Measurements from ENCODE around the gene YPEL4. TPM values are rescaled to one million over a fixed set of nuclear protein-coding genes. Genes with fewer than 3 reads are reported as not detected.

Gene YPEL4
- polyA plus RNA-seq, 1 of the 3 experiments (the other 2 are of a cell fraction): 2.3 TPM

DNA sequence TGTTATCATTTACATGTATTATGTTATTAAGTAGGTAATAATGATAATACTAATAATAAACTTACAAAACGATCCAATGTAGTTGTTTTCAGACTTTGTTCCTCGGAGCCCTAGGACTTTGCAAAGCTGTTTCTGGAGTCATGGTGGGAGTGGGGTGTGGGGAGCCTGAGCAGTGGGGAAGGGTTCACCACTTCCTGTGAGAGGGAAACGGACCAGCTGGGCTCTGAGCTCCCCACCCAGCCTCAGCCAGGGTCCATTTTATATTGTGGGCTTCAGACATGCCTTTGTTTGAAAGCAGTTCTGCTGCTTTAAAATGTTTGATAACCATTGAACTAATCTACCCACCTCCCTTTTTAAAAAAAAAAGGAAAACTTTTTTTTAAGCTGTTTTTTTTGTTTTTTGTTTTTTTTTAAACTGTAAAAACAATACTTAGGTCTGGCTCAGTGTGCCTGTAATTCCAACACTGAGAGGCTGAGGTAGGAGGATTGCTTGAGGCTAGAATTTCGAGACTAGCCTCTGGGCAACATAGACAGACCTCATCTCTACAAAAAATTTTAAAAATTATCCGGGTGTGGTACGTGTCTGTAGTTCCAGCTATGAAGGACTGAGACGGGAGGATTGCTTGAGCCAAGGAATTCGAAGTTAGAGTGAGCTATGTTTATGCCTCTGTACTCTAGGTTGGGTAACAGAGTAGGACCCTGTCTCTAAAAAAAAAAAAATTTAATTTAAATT, 45.2 kb downstream of the YPEL4 start (continued):
- TF ChIP-seq, protein P1, sequence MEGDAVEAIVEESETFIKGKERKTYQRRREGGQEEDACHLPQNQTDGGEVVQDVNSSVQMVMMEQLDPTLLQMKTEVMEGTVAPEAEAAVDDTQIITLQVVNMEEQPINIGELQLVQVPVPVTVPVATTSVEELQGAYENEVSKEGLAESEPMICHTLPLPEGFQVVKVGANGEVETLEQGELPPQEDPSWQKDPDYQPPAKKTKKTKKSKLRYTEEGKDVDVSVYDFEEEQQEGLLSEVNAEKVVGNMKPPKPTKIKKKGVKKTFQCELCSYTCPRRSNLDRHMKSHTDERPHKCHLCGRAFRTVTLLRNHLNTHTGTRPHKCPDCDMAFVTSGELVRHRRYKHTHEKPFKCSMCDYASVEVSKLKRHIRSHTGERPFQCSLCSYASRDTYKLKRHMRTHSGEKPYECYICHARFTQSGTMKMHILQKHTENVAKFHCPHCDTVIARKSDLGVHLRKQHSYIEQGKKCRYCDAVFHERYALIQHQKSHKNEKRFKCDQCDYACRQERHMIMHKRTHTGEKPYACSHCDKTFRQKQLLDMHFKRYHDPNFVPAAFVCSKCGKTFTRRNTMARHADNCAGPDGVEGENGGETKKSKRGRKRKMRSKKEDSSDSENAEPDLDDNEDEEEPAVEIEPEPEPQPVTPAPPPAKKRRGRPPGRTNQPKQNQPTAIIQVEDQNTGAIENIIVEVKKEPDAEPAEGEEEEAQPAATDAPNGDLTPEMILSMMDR (IDR thresholded peaks at IDR 0.05): no peak

DNA sequence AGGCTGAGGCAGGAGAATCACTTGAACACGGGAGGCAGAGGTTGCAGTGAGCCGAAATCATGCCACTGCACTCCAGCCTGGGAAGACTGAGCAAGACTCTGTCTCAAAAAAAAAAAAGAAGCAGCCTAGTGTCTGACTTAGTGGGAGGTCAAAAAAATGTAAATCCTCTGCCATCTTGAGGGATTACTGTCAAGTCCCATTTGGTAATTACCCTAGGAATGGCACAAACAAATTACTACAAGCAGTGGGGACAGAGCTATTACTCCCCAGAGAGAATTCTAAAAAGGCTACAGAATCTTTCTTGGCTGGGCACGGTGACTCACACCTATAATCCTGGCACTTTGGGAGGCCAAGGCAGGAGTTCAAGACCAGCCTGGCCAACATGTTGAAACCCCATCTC, 48.4 kb downstream of the YPEL4 start:
- H4K20me1 ChIP-seq (ENCODE audit: insufficient read depth): no peaks in the 10 kb centered on the region
- no peak overlapping the region for H3K27ac ChIP-seq (ENCODE audit: low read depth in 2 of 2, low read length in 1 of 2)
- H3K9ac ChIP-seq: no peak overlapping the region
- TF ChIP-seq EP300 (IDR thresholded peaks at IDR 0.05; ENCODE audit: borderline replicate concordance in 1 of 2, low read depth in 1 of 2, low read length in 1 of 2): no peak
- TF ChIP-seq, protein P2, sequence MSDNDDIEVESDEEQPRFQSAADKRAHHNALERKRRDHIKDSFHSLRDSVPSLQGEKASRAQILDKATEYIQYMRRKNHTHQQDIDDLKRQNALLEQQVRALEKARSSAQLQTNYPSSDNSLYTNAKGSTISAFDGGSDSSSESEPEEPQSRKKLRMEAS (IDR thresholded peaks at IDR 0.05; ENCODE audit: low read depth): no peak
- peaks cover 0 to 11% of the 10 kb centered on the region in 2 experiments; a peak in 1 of 4 replicates for H3K4me1 ChIP-seq (ENCODE audit: control insufficient read depth in 1 of 2, insufficient read depth in 2 of 2, low read depth in 1 of 2, low read length in 1 of 2)
- POLR2A ChIA-PET: no interaction called here
- no peak for DNase-seq
- H3K9me3 ChIP-seq: no peaks in the 10 kb centered on the region
- no peaks in the 10 kb centered on the region for H3F3A ChIP-seq (replicated peaks; ENCODE audit: insufficient read depth)
- WGBS (ENCODE audit: low lambda C conversion rate): 72% methylated on average over 3 of the region's 3 CpGs
- H3K9me2 ChIP-seq: no peaks in the 10 kb centered on the region
- H2AFZ ChIP-seq (ENCODE audit: low read depth): no peak overlapping the region
- H3K36me3 ChIP-seq (replicated peaks in 1 of 2; ENCODE audit: control insufficient read depth in 1 of 2, insufficient read depth in 2 of 2, low read length in 1 of 2): no peaks in the 10 kb centered on the region
- no peak overlapping the region for H3K4me2 ChIP-seq
- no peaks in the 10 kb centered on the region for H3K79me2 ChIP-seq (ENCODE audit: insufficient read depth)
- no peaks in the 10 kb centered on the region for H3K27me3 ChIP-seq (ENCODE audit: insufficient read depth)
- no peak overlapping the region for H3K4me3 ChIP-seq (ENCODE audit: low read depth in 2 of 2, low read length in 1 of 2)
- CTCF ChIA-PET: interaction anchor here (1.0 to 1.6 kb wide), 3 partner anchors 18 to 43 kb away, joined by 3 to 4 read pairs (median 3); no protein-coding TSS in a partner anchor

- Histone ChIP-seq H3K9me2 (no peaks in the 10 kb centered on the region), H3K9ac (no peak overlapping the region), H4K20me1 (ENCODE audit: insufficient read depth) (no peaks in the 10 kb centered on the region), H3F3A (replicated peaks; ENCODE audit: insufficient read depth) (no peaks in the 10 kb centered on the region), H3K27ac (ENCODE audit: low read depth in 2 of 2, low read length in 1 of 2) (no peak overlapping the region), H3K36me3 (replicated peaks in 1 of 2; ENCODE audit: control insufficient read depth in 1 of 2, insufficient read depth in 2 of 2, low read length in 1 of 2) (no peaks in the 10 kb centered on the region), H3K4me1 (ENCODE audit: control insufficient read depth in 1 of 2, insufficient read depth in 2 of 2, low read depth in 1 of 2, low read length in 1 of 2) (peaks cover 0 to 11% of the 10 kb centered on the region in 2 experiments; a peak in 1 of 4 replicates), H3K4me2 (no peak overlapping the region; the same call in 1 of the 2 replicates), H2AFZ (ENCODE audit: low read depth) (no peak overlapping the region), H3K27me3 (ENCODE audit: insufficient read depth) (0 out of 2 replicates have a peak, but pooled peaks cover 8% of the 10 kb centered on the region), H3K4me3 (ENCODE audit: low read depth in 2 of 2, low read length in 1 of 2) (no peak overlapping the region), H3K9me3 (no peaks in the 10 kb centered on the region), H3K79me2 (ENCODE audit: insufficient read depth) (no peaks in the 10 kb centered on the region)
- DNase-seq: no peak
- 46% methylated on average over 2 of the region's 2 CpGs for WGBS (ENCODE audit: low lambda C conversion rate)
- TF ChIP-seq ZBTB33 (IDR thresholded peaks at IDR 0.05; ENCODE audit: borderline replicate concordance, low read depth): no peak
- no peak for TF ChIP-seq POLR2AphosphoS5 (IDR thresholded peaks at IDR 0.05; ENCODE audit: low read depth, low read length)
- no peak for TF ChIP-seq FOSL2 (IDR thresholded peaks at IDR 0.05; ENCODE audit: borderline replicate concordance, low read depth)
- no peak for TF ChIP-seq NFIC (IDR thresholded peaks at IDR 0.05; ENCODE audit: borderline replicate concordance)
- no peak for TF ChIP-seq RXRA (IDR thresholded peaks at IDR 0.05; ENCODE audit: borderline replicate concordance, low read depth)
- TF ChIP-seq, protein P2 (IDR thresholded peaks at IDR 0.05; ENCODE audit: low read depth): no peak
- TF ChIP-seq MXI1 (IDR thresholded peaks at IDR 0.05; ENCODE audit: low read depth, low read length): no peak
- no peak for TF ChIP-seq SMC3 (IDR thresholded peaks at IDR 0.05; ENCODE audit: low read depth, low read length)
- no peak for TF ChIP-seq JUND (IDR thresholded peaks at IDR 0.05)
- TF ChIP-seq, protein P3, sequence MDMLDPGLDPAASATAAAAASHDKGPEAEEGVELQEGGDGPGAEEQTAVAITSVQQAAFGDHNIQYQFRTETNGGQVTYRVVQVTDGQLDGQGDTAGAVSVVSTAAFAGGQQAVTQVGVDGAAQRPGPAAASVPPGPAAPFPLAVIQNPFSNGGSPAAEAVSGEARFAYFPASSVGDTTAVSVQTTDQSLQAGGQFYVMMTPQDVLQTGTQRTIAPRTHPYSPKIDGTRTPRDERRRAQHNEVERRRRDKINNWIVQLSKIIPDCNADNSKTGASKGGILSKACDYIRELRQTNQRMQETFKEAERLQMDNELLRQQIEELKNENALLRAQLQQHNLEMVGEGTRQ (IDR thresholded peaks at IDR 0.05; ENCODE audit: borderline replicate concordance, low read depth, low read length): no peak
- TF ChIP-seq, protein P4, sequence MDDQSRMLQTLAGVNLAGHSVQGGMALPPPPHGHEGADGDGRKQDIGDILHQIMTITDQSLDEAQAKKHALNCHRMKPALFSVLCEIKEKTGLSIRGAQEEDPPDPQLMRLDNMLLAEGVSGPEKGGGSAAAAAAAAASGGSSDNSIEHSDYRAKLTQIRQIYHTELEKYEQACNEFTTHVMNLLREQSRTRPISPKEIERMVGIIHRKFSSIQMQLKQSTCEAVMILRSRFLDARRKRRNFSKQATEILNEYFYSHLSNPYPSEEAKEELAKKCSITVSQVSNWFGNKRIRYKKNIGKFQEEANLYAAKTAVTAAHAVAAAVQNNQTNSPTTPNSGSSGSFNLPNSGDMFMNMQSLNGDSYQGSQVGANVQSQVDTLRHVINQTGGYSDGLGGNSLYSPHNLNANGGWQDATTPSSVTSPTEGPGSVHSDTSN (IDR thresholded peaks at IDR 0.05): no peak
- TF ChIP-seq FOXM1 (IDR thresholded peaks at IDR 0.05; ENCODE audit: low read depth): no peak
- ChIA-PET POLR2A (no interaction called here), CTCF (interaction anchor here (1.0 to 6.2 kb wide), 6 partner anchors 21 to 256 kb away, joined by 3 to 39 read pairs (median 6); partner anchors contain the start of gene UBE2L6)
These were observed 50.3 kb downstream of the YPEL4 start for GRCh38 chr11:57599381-57599780.
